SK-N-SH (cell line): ENCODE measurements around the gene FMR1. TPM values are rescaled to one million over a fixed set of nuclear protein-coding genes. Genes with fewer than 3 reads are reported as not detected.

Experiments used
- CTCF ChIA-PET: fragments of 300-600, 350-600 bp; formaldehyde crosslinking; extraction: SDS; loops from one replicate; lab custom pipeline; 2021; lab: Yijun Ruan, JAX
- POLR2A ChIA-PET: fragments of 350-600 bp; sonication (Branson Sonifier 250); formaldehyde crosslinking; extraction: SDS; loops from one replicate; lab custom pipeline; 2020; ENCODE audit warnings: antibody characterized with exemption, inconsistent platforms; lab: Yijun Ruan, JAX
- DNase-seq: peaks from one replicate; pipeline ENCODE4 v3.0.0; 2012
- H2AFZ ChIP-seq: fragments of 200-600 bp; sonication (generic); 2 replicates; pipeline ENCODE4 v1.8.1; 2016; ENCODE audit warnings: antibody characterized with exemption, mild to moderate bottlenecking, low read depth
- H3F3A ChIP-seq: fragments of 200-600 bp; sonication (generic); replicated peaks from 2 replicates; pipeline ENCODE3; 2016; ENCODE audit warnings: antibody characterized with exemption, mild to moderate bottlenecking; ENCODE audit not compliant: insufficient read depth
- H3K27ac ChIP-seq, 2 experiments: fragments of 200-500 bp in 1 of 2; fragments of 200-600 bp in 1 of 2; sonication (Bioruptor generic) in 1 of 2; sonication (generic), shearing (Covaris generic) in 1 of 2; 2 replicates each; pipeline versions ENCODE4 v1.5.1 to v1.6.1; 2014 to 2016; ENCODE audit warnings: low read depth in 2 of 2, inconsistent platforms in 1 of 2, low read length in 1 of 2, mild to moderate bottlenecking in 1 of 2, mixed read lengths in 1 of 2
- H3K27me3 ChIP-seq: fragments of 200-600 bp; sonication (generic), shearing (Covaris generic); 2 replicates; pipeline ENCODE4 v1.6.1; 2016; ENCODE audit warnings: mixed run types; ENCODE audit not compliant: insufficient read depth
- H3K36me3 ChIP-seq, 2 experiments: fragments of 200-500 bp in 1 of 2; fragments of 200-600 bp in 1 of 2; sonication (Bioruptor generic) in 1 of 2; sonication (generic) in 1 of 2; replicated peaks in 1 of 2; 2 replicates each; pipeline versions ENCODE3 to v1.5.1; 2014 to 2016; ENCODE audit warnings: low read length in 1 of 2, mild to moderate bottlenecking in 1 of 2; ENCODE audit not compliant: insufficient read depth in 2 of 2, control insufficient read depth in 1 of 2
- H3K4me1 ChIP-seq, 2 experiments: fragments of 200-500 bp in 1 of 2; fragments of 200-600 bp in 1 of 2; sonication (Bioruptor generic) in 1 of 2; sonication (generic), shearing (Covaris generic) in 1 of 2; 2 replicates each; pipeline versions ENCODE4 v1.5.1 to v1.6.1; 2014 to 2016; ENCODE audit warnings: low read depth in 1 of 2, low read length in 1 of 2, mixed run types in 1 of 2; ENCODE audit not compliant: insufficient read depth in 2 of 2, control insufficient read depth in 1 of 2
- H3K4me2 ChIP-seq: fragments of 200-600 bp; sonication (generic), shearing (Covaris generic); 2 replicates; pipeline ENCODE4 v1.6.1; 2017; ENCODE audit warnings: mixed run types
- H3K4me3 ChIP-seq, 2 experiments: fragments of 200-500 bp in 1 of 2; fragments of 200-600 bp in 1 of 2; sonication (Bioruptor generic) in 1 of 2; sonication (generic), shearing (Covaris generic) in 1 of 2; 2 replicates each; pipeline versions ENCODE4 v1.5.1 to v1.8.1; 2014 to 2016; ENCODE audit warnings: low read depth in 2 of 2, inconsistent platforms in 1 of 2, low read length in 1 of 2, mild to moderate bottlenecking in 1 of 2, mixed read lengths in 1 of 2, moderate library complexity in 1 of 2
- H3K79me2 ChIP-seq: fragments of 200-600 bp; sonication (generic); 2 replicates; pipeline ENCODE4 v1.8.1; 2017; ENCODE audit warnings: mild to moderate bottlenecking; ENCODE audit not compliant: insufficient read depth
- H3K9ac ChIP-seq: fragments of 200-600 bp; sonication (generic); 2 replicates; pipeline ENCODE4 v1.6.1; 2017; ENCODE audit warnings: mixed run types
- H3K9me2 ChIP-seq: fragments of 200-600 bp; sonication (generic); 2 replicates; pipeline ENCODE4 v1.6.1; 2017; ENCODE audit warnings: mixed run types
- H3K9me3 ChIP-seq: fragments of 200-600 bp; sonication (generic); 2 replicates; pipeline ENCODE4 v1.6.1; 2017; ENCODE audit warnings: mixed run types, mild to moderate bottlenecking, moderate library complexity
- H4K20me1 ChIP-seq: fragments of 200-600 bp; sonication (generic); 2 replicates; pipeline ENCODE4 v1.6.1; 2017; ENCODE audit warnings: mild to moderate bottlenecking, mixed run types; ENCODE audit not compliant: insufficient read depth
- CHD2 ChIP-seq: fragments of 150-350 bp; IDR thresholded peaks from 2 replicates; pipeline ENCODE4 v1.6.1; 2018; ENCODE audit warnings: low read length; ENCODE audit not compliant: partially characterized antibody
- ELF1 ChIP-seq: IDR thresholded peaks from 2 replicates; pipeline ENCODE4 v1.4.0; 2012
- EP300 ChIP-seq, 2 experiments: IDR thresholded peaks; 2 replicates each; pipeline versions ENCODE4 v1.4.0 to v1.6.1; 2012; ENCODE audit warnings: borderline replicate concordance in 1 of 2, low read depth in 1 of 2, low read length in 1 of 2
- EZH2phosphoT487 ChIP-seq: fragments of 200-600 bp; sonication (generic); IDR thresholded peaks from 2 replicates; pipeline ENCODE4 v1.6.1; 2017; ENCODE audit warnings: low read depth, mixed run types, mild to moderate bottlenecking, antibody characterized with exemption, moderate library complexity, borderline replicate concordance
- FOXM1 ChIP-seq: IDR thresholded peaks from 2 replicates; pipeline ENCODE4 v1.4.0; 2012; ENCODE audit warnings: low read depth, mild to moderate bottlenecking
- IRF3 ChIP-seq: fragments of 150-350 bp; IDR thresholded peaks from 2 replicates; pipeline ENCODE4 v1.6.1; 2016; ENCODE audit warnings: mild to moderate bottlenecking, low read depth, low read length
- MAX ChIP-seq: IDR thresholded peaks from 2 replicates; pipeline ENCODE4 v1.4.0; 2012; ENCODE audit warnings: low read depth
- MXI1 ChIP-seq: IDR thresholded peaks from 2 replicates; pipeline ENCODE4 v1.6.1; 2012; ENCODE audit warnings: mild to moderate bottlenecking, low read depth, low read length, improper control_type of control experiment
- NFIC ChIP-seq: IDR thresholded peaks from 2 replicates; pipeline ENCODE4 v1.4.0; 2012; ENCODE audit warnings: borderline replicate concordance
- NRF1 ChIP-seq: IDR thresholded peaks from 2 replicates; pipeline ENCODE4 v1.6.1; 2012; ENCODE audit warnings: low read depth, mild to moderate bottlenecking, low read length
- PBX3 ChIP-seq: IDR thresholded peaks from 2 replicates; pipeline ENCODE4; 2012
- POLR2AphosphoS5 ChIP-seq: IDR thresholded peaks from 2 replicates; pipeline ENCODE4 v1.6.1; 2012; ENCODE audit warnings: low read depth, low read length
- REST ChIP-seq: IDR thresholded peaks from 2 replicates; pipeline ENCODE4 v1.6.1; 2012; ENCODE audit warnings: mild to moderate bottlenecking, low read depth, low read length, moderate library complexity
- TAF1 ChIP-seq: IDR thresholded peaks from 2 replicates; pipeline ENCODE4 v1.6.1; 2012; ENCODE audit warnings: low read depth, mild to moderate bottlenecking, low read length, moderate library complexity, borderline replicate concordance
- USF2 ChIP-seq: fragments of 150-350 bp; IDR thresholded peaks from 2 replicates; pipeline ENCODE4 v1.6.1; 2017; ENCODE audit warnings: antibody characterized with exemption, low read length, low read depth, borderline replicate concordance
- YY1 ChIP-seq: IDR thresholded peaks from 2 replicates; pipeline ENCODE4 v1.4.0; 2012; ENCODE audit warnings: low read depth, mild to moderate bottlenecking
- WGBS: methylation state at CpG from one replicate; pipeline ENCODE4 v1.1.6; 2017; ENCODE audit warnings: low lambda C conversion rate; 5-methylcytosine and 5-hydroxymethylcytosine counted together
- polyA plus RNA-seq, 3 experiments: library from polyadenylated mRNA; depleted of rRNA; stranded (reverse); fragments of >200 nt; gene quantifications; 2 replicates each; pipeline ENCODE4 v1.2.3, GENCODE V29; 2012

Gene FMR1
- polyA plus RNA-seq, 1 of the 3 experiments (the other 2 are of a cell fraction): 7.8 TPM

- TF ChIP-seq REST (no peak), EP300 (IDR thresholded peaks at IDR 0.05; ENCODE audit: borderline replicate concordance in 1 of 2, low read depth in 1 of 2, low read length in 1 of 2) (no peak), PBX3 (no peak), POLR2AphosphoS5 (no peak), NRF1 (no peak), FOXM1 (no peak), IRF3 (no peak), MAX (no peak), TAF1 (no peak), EZH2phosphoT487 (no peak), NFIC (no peak)
- TF ChIP-seq, all 33 proteins: peak for 0
Observed at GRCh38 chrX:147953976-147954375, 42.3 kb downstream of the FMR1 start (continued).

GRCh38 chrX:147957291-147957690, 45.6 kb downstream of the FMR1 start:
- H2AFZ ChIP-seq: no peak overlapping the region
- ChIA-PET POLR2A (no interaction called here), CTCF (no interaction called here)
- no peak overlapping the region for H3K27ac ChIP-seq
- H3K4me1 ChIP-seq: no peaks in the 10 kb centered on the region
- no peaks in the 10 kb centered on the region for H3K79me2 ChIP-seq
- H3F3A ChIP-seq: no peaks in the 10 kb centered on the region
- no peaks in the 10 kb centered on the region for H3K9me3 ChIP-seq
- no peaks in the 10 kb centered on the region for H3K9me2 ChIP-seq
- DNase-seq: no peak
- no peak for TF ChIP-seq YY1
- TF ChIP-seq REST: no peak
- no peak for TF ChIP-seq TAF1
- no peak for TF ChIP-seq CHD2
- no peak for TF ChIP-seq POLR2AphosphoS5
- no peak for TF ChIP-seq USF2
- TF ChIP-seq MXI1: no peak
- TF ChIP-seq ELF1: no peak
- no peaks in the 10 kb centered on the region for H4K20me1 ChIP-seq
- 12% methylated on average over 2 of the region's 2 CpGs for WGBS
- no peaks in the 10 kb centered on the region for H3K27me3 ChIP-seq
- no peaks in the 10 kb centered on the region for H3K36me3 ChIP-seq
- no peak overlapping the region for H3K9ac ChIP-seq
- H3K4me2 ChIP-seq: no peak overlapping the region
- H3K4me3 ChIP-seq: no peak overlapping the region
